Transverse colon (tissue), 4 donors: ENCODE results near the gene TEKT5. TPM values are rescaled to one million over a fixed set of nuclear protein-coding genes. Genes with fewer than 3 reads are reported as not detected.

ENCODE experiments used
- DNase-seq: peaks from one replicate; pipeline ENCODE4 v3.0.0-alpha.2; 2019
- H3K27ac ChIP-seq, 4 donors: fragments of 200-600 bp; sonication (generic); 2 replicates each; pipeline ENCODE4 v1.5.1; 2016 to 2018; ENCODE audit warnings: inconsistent platforms in 4 of 4
- H3K27me3 ChIP-seq: fragments of 200-600 bp; sonication (generic); 2 replicates; pipeline ENCODE4 v1.5.1; 2017; ENCODE audit warnings: inconsistent platforms
- H3K36me3 ChIP-seq, 4 donors: fragments of 200-600 bp; sonication (generic); 2 replicates each; pipeline ENCODE4 v1.5.1; 2017 to 2019; ENCODE audit warnings: inconsistent platforms in 4 of 4
- H3K4me1 ChIP-seq, 4 donors: fragments of 200-600 bp; sonication (generic); 2 replicates each; pipeline ENCODE4 v1.5.1; 2017 to 2020; ENCODE audit warnings: inconsistent platforms in 4 of 4
- H3K4me3 ChIP-seq, 4 donors: fragments of 200-600 bp; sonication (generic); 1 replicate in 1 of 4; 2 replicates in 3 of 4; pipeline versions ENCODE4 v1.5.1 to v1.6.1; 2017 to 2019; ENCODE audit warnings: inconsistent platforms in 4 of 4
- H3K9me3 ChIP-seq, 2 donors: fragments of 200-600 bp; sonication (generic); 2 replicates each; pipeline ENCODE4 v1.5.1; 2017 to 2019; ENCODE audit warnings: inconsistent platforms in 2 of 2
- CTCF ChIP-seq, 5 experiments: fragments of 200-600 bp in 3 of 5; fragments of 450-650 bp in 2 of 5; sonication (generic) in 3 of 5; IDR thresholded peaks; 1 replicate in 2 of 5; 2 replicates in 3 of 5; pipeline ENCODE4 v1.5.1; 2016 to 2017; ENCODE audit warnings: antibody characterized with exemption in 5 of 5, inconsistent platforms in 3 of 5, mild to moderate bottlenecking in 2 of 5, moderate library complexity in 1 of 5
- EP300 ChIP-seq: sonication (generic); formaldehyde crosslinking; IDR thresholded peaks from one replicate; pipeline ENCODE4 v1.6.1; 2017; ENCODE audit warnings: antibody characterized with exemption, low read depth
- POLR2A ChIP-seq: fragments of 450-650 bp; IDR thresholded peaks from one replicate; pipeline ENCODE4 v1.6.1; 2016; ENCODE audit warnings: antibody characterized with exemption, mild to moderate bottlenecking, moderate library complexity
- POLR2AphosphoS5 ChIP-seq, 3 donors: sonication (generic); formaldehyde crosslinking; IDR thresholded peaks; one replicate each; pipeline ENCODE4 v1.6.1; 2016; ENCODE audit warnings: antibody characterized with exemption in 3 of 3
- WGBS, 2 donors: methylation state at CpG; one replicate each; pipeline ENCODE4 v1.1.5; 2018; ENCODE audit warnings: low coverage in 1 of 2; 5-methylcytosine and 5-hydroxymethylcytosine counted together
- in situ Hi-C, 4 donors: fragments of 200-750 bp; cut with MboI; loops; one replicate each; pipeline versions ENCODE4 v1.15.0 to v1.15.1; 2017; ENCODE audit warnings: low sequenced_read_pairs in 3 of 4, low pct_ligation_motif_present in 1 of 4, low pct_unique_long_range_greater_than_20kb in 1 of 4
- intact Hi-C: fragments of 100-400 bp; cut with DNase I; formaldehyde crosslinking; loops from one replicate; pipeline ENCODE4 v1.15.1; 2023; ENCODE audit warnings: low total_unique reads
- total RNA-seq, 4 donors: library from RNA; depleted of rRNA; stranded (reverse); fragments of >200 nt; gene quantifications; one replicate each; pipeline ENCODE4 v1.1.0, GENCODE V29; 2016

The TEKT5 gene
- total RNA-seq, 4 donors from 2014 or later: 2.5 TPM; not detected in 3

GRCh38 chr16:10642964-10643363, 51.8 kb downstream of the TEKT5 start:
- Histone ChIP-seq H3K9me3 (no peaks in the 10 kb centered on the region), H3K36me3 (no peaks in the 10 kb centered on the region), H3K4me3 (no peak overlapping the region), H3K27me3 (no peaks in the 10 kb centered on the region), H3K4me1 (peaks cover 0 to 21% (median 15%) of the 10 kb centered on the region in 4 donors), H3K27ac (no peak overlapping the region)
- intact Hi-C loops (no loop called here), in situ Hi-C loops (no loop called here)
- TF ChIP-seq POLR2A (no peak), POLR2AphosphoS5 (IDR thresholded peaks at IDR 0.05) (no peak)
- 84 to 86% methylated on average over 7 of the region's 7 CpGs for WGBS, 2 donors
- DNase-seq: no peak

- no peak overlapping the region for H3K27ac ChIP-seq
- TF ChIP-seq POLR2AphosphoS5 (IDR thresholded peaks at IDR 0.05): no peak
- no peak for TF ChIP-seq POLR2A
- TF ChIP-seq EP300: no peak
- no peak for TF ChIP-seq CTCF (IDR thresholded peaks at IDR 0.05)
- peaks cover 0 to 16% (median 10%) of the 10 kb centered on the region in 4 donors for H3K4me1 ChIP-seq
- H3K9me3 ChIP-seq: no peaks in the 10 kb centered on the region
- DNase-seq: no peak
- intact Hi-C loops: no loop called here
- H3K36me3 ChIP-seq: no peaks in the 10 kb centered on the region
- in situ Hi-C loops: no loop called here
- WGBS, 2 donors: 73 to 78% methylated on average over 1 to 6 of the region's 6 CpGs
- H3K4me3 ChIP-seq: no peak overlapping the region
- H3K27me3 ChIP-seq: no peaks in the 10 kb centered on the region
Measured at GRCh38 chr16:10641953-10642949, 52.5 kb downstream of the TEKT5 start.

- Histone ChIP-seq H3K4me3 (no peak overlapping the region), H3K27me3 (no peaks in the 10 kb centered on the region), H3K9me3 (no peaks in the 10 kb centered on the region), H3K27ac (no peak overlapping the region), H3K36me3 (no peaks in the 10 kb centered on the region), H3K4me1 (peaks cover 0 to 9% (median 6%) of the 10 kb centered on the region in 4 donors)
- WGBS, 2 donors: 93 to 100% methylated on average over 3 to 7 of the region's 7 CpGs
- intact Hi-C loops (no loop called here), in situ Hi-C loops (no loop called here)
- TF ChIP-seq POLR2A (no peak), POLR2AphosphoS5 (IDR thresholded peaks at IDR 0.05) (no peak), EP300 (no peak), CTCF (IDR thresholded peaks at IDR 0.05) (no peak)
- DNase-seq: no peak
Measured at GRCh38 chr16:10641555-10641952, 53.2 kb downstream of the TEKT5 start.

GRCh38 chr16:10640934-10641333, 53.8 kb downstream of the TEKT5 start:
- Histone ChIP-seq H3K36me3 (no peaks in the 10 kb centered on the region), H3K4me1 (peaks cover 0 to 5% (median under 1%) of the 10 kb centered on the region in 4 donors), H3K27me3 (no peaks in the 10 kb centered on the region), H3K9me3 (no peaks in the 10 kb centered on the region), H3K4me3 (no peak overlapping the region), H3K27ac (no peak overlapping the region)
- TF ChIP-seq POLR2AphosphoS5 (IDR thresholded peaks at IDR 0.05): no peak
- TF ChIP-seq POLR2A: no peak
- no peak for TF ChIP-seq CTCF (IDR thresholded peaks at IDR 0.05)
- in situ Hi-C loops: no loop called here
- DNase-seq: no peak
- intact Hi-C loops: no loop called here
- WGBS, 2 donors: 88 to 94% methylated on average over 2 to 3 of the region's 3 CpGs
